ENCODE measurements around the gene FCGR3B. TPM values are rescaled to one million over a fixed set of nuclear protein-coding genes. Genes with fewer than 3 reads are reported as not detected.
"Not testable (repeated sequence)": the region's sequence is repeated elsewhere in the genome, so short reads cannot be mapped to it uniquely, and the experiment has no call there.

The FCGR3B gene
- total and polyA plus RNA-seq, 2 experiments from 2014 or later: not detected

DNA sequence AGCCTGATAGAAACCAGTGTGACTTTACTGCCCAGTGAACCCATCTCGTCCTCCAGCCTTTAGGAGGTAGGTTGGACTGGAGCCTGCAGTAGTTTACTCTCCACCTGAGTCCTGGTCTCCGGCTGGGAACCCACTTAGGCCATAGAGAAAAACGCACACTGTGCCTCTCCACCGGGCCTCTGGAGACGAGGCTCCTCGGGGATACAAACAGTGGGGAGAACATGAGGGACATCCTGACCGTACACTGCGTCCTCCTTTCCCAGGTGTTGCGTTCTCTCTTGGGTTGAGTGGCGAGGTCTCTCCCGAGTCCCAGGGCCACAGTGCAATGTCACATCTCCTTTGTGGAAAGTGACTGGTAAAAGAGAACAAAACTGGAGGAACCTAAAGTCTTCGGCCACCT lies 26.0 kb downstream of the FCGR3B start:
- not testable (repeated sequence) for DNase-seq (ENCODE audit: low spot score); H3K9me2 ChIP-seq (ENCODE audit: insufficient read depth); H3K36me3 ChIP-seq (ENCODE audit: insufficient read depth); H3K79me2 ChIP-seq (replicated peaks; ENCODE audit: insufficient read depth); H3K4me3 ChIP-seq; H3K27ac Mint-ChIP-seq; H2AFZ ChIP-seq; H3F3A ChIP-seq (replicated peaks; ENCODE audit: low read depth); ATAC-seq; H3K27ac ChIP-seq (ENCODE audit: low read depth); H3K36me3 Mint-ChIP-seq (ENCODE audit: low read depth); H3K4me1 ChIP-seq (ENCODE audit: insufficient read depth); H4K20me1 ChIP-seq (replicated peaks; ENCODE audit: insufficient read depth); H3K4me1 Mint-ChIP-seq
- peaks cover 28% of the 10 kb centered on the region for H3K27me3 ChIP-seq (ENCODE audit: insufficient read depth)
- peaks cover 11% of the 10 kb centered on the region; the same call in 2 of the 3 replicates for H3K9me3 Mint-ChIP-seq
- H3K4me3 Mint-ChIP-seq: peak overlapping the region; percentile 20; the same call in 1 of the 3 replicates
- H3K4me2 ChIP-seq: peak overlapping the region; percentile 62; the same call in 1 of the 2 replicates
- H3K27me3 Mint-ChIP-seq (ENCODE audit: insufficient read depth, low read depth, poor library complexity): peaks cover 14% of the 10 kb centered on the region

DNA sequence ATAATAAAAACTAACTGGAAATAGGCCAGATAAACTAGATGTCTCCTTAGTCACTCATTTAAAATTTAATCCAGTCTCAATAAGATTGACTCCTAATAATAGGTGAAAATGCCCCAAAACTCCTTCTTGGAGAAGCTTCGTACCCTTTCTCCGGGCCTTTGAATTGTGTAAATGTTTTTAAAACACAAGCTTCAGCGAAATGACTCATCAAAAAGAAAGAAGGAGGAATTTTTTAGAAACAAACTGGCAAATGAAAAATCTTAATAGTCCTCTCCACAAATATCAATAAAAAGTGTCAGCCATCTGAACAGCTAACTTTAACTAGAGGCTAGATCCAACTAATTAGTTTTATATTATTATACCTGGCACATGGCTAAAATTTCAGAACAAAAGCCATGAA lies 33.9 kb downstream of the FCGR3B start:
- DNase-seq (ENCODE audit: low spot score); H3K9me2 ChIP-seq (ENCODE audit: insufficient read depth); H3K36me3 ChIP-seq (ENCODE audit: insufficient read depth); H3K27ac Mint-ChIP-seq; H3K4me3 Mint-ChIP-seq; ATAC-seq; H3K79me2 ChIP-seq (replicated peaks; ENCODE audit: insufficient read depth); H3K27me3 Mint-ChIP-seq (ENCODE audit: insufficient read depth, low read depth, poor library complexity); H3K36me3 Mint-ChIP-seq (ENCODE audit: low read depth); H3K4me3 ChIP-seq; H3K4me1 Mint-ChIP-seq; H3K4me2 ChIP-seq; H4K20me1 ChIP-seq (replicated peaks; ENCODE audit: insufficient read depth); H3K27me3 ChIP-seq (ENCODE audit: insufficient read depth); H3K9me3 Mint-ChIP-seq; H2AFZ ChIP-seq; H3K27ac ChIP-seq (ENCODE audit: low read depth); H3F3A ChIP-seq (replicated peaks; ENCODE audit: low read depth); H3K4me1 ChIP-seq (ENCODE audit: insufficient read depth): not testable (repeated sequence)

DNA sequence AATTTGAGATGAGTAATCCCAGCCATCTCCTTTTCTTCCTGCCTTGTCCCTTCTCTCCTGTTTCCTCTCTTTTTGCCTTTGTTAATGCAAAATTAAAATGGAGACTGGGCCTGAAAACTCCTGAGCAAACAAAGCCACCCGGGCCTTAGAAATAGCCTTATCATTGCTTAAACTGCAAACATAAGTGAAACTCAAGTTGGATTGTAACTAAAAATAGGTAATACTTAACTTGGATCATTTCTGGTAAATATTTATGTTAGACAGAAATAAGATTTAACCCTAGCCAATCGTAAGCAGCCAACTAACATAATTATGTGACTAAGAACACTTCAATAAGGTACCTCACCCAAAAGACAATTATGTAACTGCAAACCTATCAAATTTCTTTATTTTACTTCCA lies 35.4 kb downstream of the FCGR3B start:
- not testable (repeated sequence) for H3F3A ChIP-seq (replicated peaks; ENCODE audit: low read depth); H3K36me3 ChIP-seq (ENCODE audit: insufficient read depth); H3K4me2 ChIP-seq; H3K4me3 ChIP-seq; H3K9me2 ChIP-seq (ENCODE audit: insufficient read depth); H3K4me3 Mint-ChIP-seq; H3K9me3 Mint-ChIP-seq; H4K20me1 ChIP-seq (replicated peaks; ENCODE audit: insufficient read depth); H3K27ac Mint-ChIP-seq; H3K27me3 Mint-ChIP-seq (ENCODE audit: insufficient read depth, low read depth, poor library complexity); H3K4me1 Mint-ChIP-seq; H2AFZ ChIP-seq; H3K79me2 ChIP-seq (replicated peaks; ENCODE audit: insufficient read depth); DNase-seq (ENCODE audit: low spot score); H3K4me1 ChIP-seq (ENCODE audit: insufficient read depth); H3K27ac ChIP-seq (ENCODE audit: low read depth); H3K36me3 Mint-ChIP-seq (ENCODE audit: low read depth); H3K27me3 ChIP-seq (ENCODE audit: insufficient read depth); ATAC-seq

DNA sequence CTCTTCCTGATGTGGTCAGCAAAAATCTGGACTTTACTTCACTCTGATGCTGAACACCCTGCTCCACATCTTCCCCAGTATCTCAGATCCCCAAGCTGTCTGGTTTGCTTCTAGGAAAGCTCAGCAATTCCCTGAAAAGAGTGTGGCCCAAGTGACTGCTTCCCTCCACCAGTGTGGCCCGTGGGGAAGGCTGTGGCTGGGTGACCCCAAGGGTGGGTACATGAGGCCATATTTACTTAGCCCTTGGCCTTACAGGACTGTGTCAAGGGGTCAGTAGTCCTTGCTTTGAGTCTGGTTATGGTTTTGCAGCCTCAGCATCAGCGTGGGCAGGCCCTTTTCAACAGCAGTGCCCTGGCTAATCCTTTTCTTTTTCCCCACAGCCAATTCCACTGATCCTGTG lies 35.8 kb downstream of the FCGR3B start:
- H3K9me2 ChIP-seq (ENCODE audit: insufficient read depth); H3K36me3 ChIP-seq (ENCODE audit: insufficient read depth); H3K4me1 ChIP-seq (ENCODE audit: insufficient read depth); H3K4me1 Mint-ChIP-seq; H3K36me3 Mint-ChIP-seq (ENCODE audit: low read depth); H3K79me2 ChIP-seq (replicated peaks; ENCODE audit: insufficient read depth); H3K9me3 Mint-ChIP-seq; H3K27me3 ChIP-seq (ENCODE audit: insufficient read depth); DNase-seq (ENCODE audit: low spot score); H3K4me3 Mint-ChIP-seq; H3K4me3 ChIP-seq; H3F3A ChIP-seq (replicated peaks; ENCODE audit: low read depth); H3K27ac ChIP-seq (ENCODE audit: low read depth); H3K27ac Mint-ChIP-seq; H3K4me2 ChIP-seq; H2AFZ ChIP-seq; H4K20me1 ChIP-seq (replicated peaks; ENCODE audit: insufficient read depth); H3K27me3 Mint-ChIP-seq (ENCODE audit: insufficient read depth, low read depth, poor library complexity): not testable (repeated sequence)
- peak; percentile 22; the same call in 2 of the 3 replicates for ATAC-seq

DNA sequence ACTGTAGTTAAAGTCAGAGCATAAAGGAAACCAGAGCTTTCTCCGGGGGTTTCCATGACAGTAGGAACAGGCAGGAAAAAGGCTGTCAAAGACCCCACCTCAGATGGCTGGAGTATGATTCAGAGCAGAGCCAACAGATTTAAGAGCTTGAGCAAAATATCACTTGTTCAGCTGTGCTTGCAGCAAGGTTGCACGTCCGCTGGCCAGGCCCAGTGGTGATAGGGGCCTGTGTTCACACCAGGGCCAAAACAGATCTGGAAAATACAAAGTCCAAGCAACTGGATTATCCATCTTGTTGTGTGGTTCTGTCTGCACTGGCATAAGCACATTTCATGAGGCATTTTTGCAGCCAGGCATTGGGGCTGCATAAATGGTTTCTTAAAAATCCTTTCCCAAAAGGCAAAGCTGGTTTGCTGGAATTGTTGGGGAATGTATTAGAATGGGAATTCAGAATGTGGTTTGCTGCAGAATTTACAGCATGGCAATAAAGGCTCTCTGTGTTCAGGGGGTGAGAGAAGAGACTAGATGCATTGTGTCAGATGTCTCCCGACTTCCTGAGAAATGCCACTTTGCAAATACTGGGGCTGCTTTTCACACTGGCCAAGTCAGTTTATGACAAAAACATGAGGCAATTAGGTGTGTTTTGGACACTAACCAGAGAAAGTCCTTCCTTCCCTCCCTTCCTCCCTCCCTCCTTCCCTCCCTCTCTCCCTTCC lies 36.5 kb downstream of the FCGR3B start:
- DNase-seq (ENCODE audit: low spot score); H3K36me3 Mint-ChIP-seq (ENCODE audit: low read depth); H2AFZ ChIP-seq; H3K9me2 ChIP-seq (ENCODE audit: insufficient read depth); H3K27me3 ChIP-seq (ENCODE audit: insufficient read depth); H3K79me2 ChIP-seq (replicated peaks; ENCODE audit: insufficient read depth); H3K4me3 Mint-ChIP-seq; H3K27ac Mint-ChIP-seq; H3K4me2 ChIP-seq; H4K20me1 ChIP-seq (replicated peaks; ENCODE audit: insufficient read depth); H3K4me3 ChIP-seq; H3K36me3 ChIP-seq (ENCODE audit: insufficient read depth); H3F3A ChIP-seq (replicated peaks; ENCODE audit: low read depth); H3K4me1 ChIP-seq (ENCODE audit: insufficient read depth); H3K27me3 Mint-ChIP-seq (ENCODE audit: insufficient read depth, low read depth, poor library complexity); H3K9me3 Mint-ChIP-seq; ATAC-seq; H3K27ac ChIP-seq (ENCODE audit: low read depth): not testable (repeated sequence)
- H3K4me1 Mint-ChIP-seq: peaks cover 12% of the 10 kb centered on the region

DNA sequence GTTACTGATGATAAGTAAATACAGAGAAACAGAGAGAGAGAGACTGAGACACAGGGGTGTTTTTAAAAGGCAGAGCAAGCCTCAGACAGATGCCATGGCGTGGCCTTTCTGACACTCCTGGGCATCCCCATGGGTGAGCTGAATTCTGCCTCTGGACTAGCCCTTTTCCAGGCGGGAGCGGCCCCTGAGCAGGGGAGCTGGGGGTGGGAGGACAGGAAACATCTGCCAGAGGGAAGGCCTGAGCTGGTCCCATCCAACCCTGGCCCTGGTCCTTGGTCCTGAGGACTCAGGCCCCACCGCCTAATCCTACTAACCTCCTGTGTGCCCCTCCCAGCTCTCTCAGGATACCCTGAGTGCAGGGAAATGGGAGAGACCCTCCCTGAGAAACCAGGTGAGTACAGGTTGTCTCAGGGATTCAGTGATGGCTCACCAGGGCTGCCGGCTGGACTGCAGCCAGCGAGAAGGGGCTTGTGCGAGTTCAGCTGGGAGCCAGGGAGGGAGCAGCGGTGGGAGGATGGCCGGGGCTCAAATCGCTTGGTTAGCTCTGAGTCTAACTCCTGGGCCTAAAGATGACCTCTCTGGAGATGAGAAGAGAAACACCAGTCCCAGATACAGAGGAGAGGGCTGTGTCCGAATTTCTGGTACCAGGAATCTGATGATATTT lies 37.8 kb downstream of the FCGR3B start:
- H3K36me3 ChIP-seq (ENCODE audit: insufficient read depth); H3K4me3 Mint-ChIP-seq; H3K27ac Mint-ChIP-seq; H3K4me1 ChIP-seq (ENCODE audit: insufficient read depth); H4K20me1 ChIP-seq (replicated peaks; ENCODE audit: insufficient read depth); H3K27me3 ChIP-seq (ENCODE audit: insufficient read depth); H2AFZ ChIP-seq; H3K4me3 ChIP-seq; DNase-seq (ENCODE audit: low spot score); H3K27ac ChIP-seq (ENCODE audit: low read depth); H3K27me3 Mint-ChIP-seq (ENCODE audit: insufficient read depth, low read depth, poor library complexity); H3K79me2 ChIP-seq (replicated peaks; ENCODE audit: insufficient read depth); H3K36me3 Mint-ChIP-seq (ENCODE audit: low read depth); H3K9me3 Mint-ChIP-seq; H3F3A ChIP-seq (replicated peaks; ENCODE audit: low read depth); ATAC-seq; H3K4me2 ChIP-seq; H3K9me2 ChIP-seq (ENCODE audit: insufficient read depth): not testable (repeated sequence)
- H3K4me1 Mint-ChIP-seq: peaks cover 16% of the 10 kb centered on the region

Data from GM23338 (cell line).